GM21381 (cell line): ENCODE measurements around the gene IQUB.
"Not testable (repeated sequence)": the region's sequence is repeated elsewhere in the genome, so short reads cannot be mapped to it uniquely, and the experiment has no call there.

ENCODE experiments used
- ATAC-seq: cut with Tn5 transposase; IDR thresholded peaks from one replicate; pipeline ENCODE4 v1.9.1; 2021; ENCODE audit warnings: mild to moderate bottlenecking, moderate library complexity; ENCODE audit not compliant: unreplicated experiment

IQUB gene

GRCh38 chr7:123424463-123424862 is 109.9 kb downstream of the IQUB start:
- no peak for ATAC-seq

GRCh38 chr7:123423622-123424021 is 110.8 kb downstream of the IQUB start:
- ATAC-seq: no peak

GRCh38 chr7:123417580-123417979 is 116.8 kb downstream of the IQUB start:
- no peak for ATAC-seq

- ATAC-seq: no peak
Observed at GRCh38 chr7:123415625-123416024, 118.8 kb downstream of the IQUB start.

- ATAC-seq: no peak
Observed at GRCh38 chr7:123410273-123410904, 124.0 kb downstream of the IQUB start.

GRCh38 chr7:123407951-123408350 is 126.4 kb downstream of the IQUB start:
- ATAC-seq: not testable (repeated sequence)
